NCI-H187 treated with DMSO at 0.1 percent for 48 hours (cell line): ENCODE measurements around the gene CCDC197.

Experiments
- DNase-seq: peaks from one replicate; lab custom pipeline; 2025; lab: John Stamatoyannopoulos, UW

The CCDC197 gene

DNA sequence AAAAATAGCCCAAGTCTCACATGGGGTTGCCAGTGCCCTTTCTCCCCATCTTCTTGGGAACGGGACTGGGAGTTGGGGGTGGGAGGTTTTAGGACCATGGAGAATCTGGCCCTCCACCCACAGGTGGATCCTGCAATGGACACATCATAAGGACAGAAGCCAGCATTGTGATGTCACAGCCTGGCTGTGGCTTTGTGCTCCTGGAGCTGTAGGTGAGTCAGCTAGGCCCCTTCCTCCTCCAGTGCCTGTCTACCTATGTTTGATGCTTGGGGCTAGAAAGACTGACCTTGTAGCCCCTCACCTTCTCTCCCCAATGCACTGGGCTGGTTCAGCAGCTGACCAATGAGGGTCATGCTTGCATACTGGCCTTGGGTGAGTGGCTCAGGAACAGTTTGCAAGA, at the start of gene CCDC197:
TSS of gene CCDC197 (plus strand) at position 220 of the 400 bp plus-strand sequence. CDS start 831 bp downstream, outside the sequence.
- DNase-seq: no peak

DNA sequence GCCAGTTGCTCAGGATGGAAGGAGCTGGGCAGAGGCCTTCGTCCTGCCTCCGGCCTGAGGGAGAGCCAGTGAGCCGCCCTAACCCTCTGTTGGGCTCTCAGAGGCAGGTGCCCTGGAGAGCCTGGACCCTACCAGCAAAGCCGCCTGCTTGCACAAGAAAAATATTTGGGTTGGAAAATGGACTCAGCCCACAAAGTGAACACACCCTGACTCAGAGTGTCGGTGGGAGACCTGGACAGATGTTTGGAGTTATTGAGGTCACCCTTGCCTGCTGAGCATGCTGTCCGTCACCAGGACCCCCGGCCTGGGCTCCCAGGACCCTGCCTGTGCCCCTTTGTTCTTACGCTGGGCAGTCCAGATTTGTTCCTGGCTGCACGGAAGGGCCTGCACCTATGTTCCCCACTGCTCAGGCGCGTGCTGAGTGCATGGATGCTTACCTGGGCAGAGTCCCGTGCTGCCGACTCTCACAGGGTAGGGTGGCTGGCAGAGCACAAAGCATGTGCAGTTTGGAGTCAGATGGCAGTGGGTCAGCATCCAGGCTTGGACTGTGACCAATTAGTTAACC, 47.5 kb upstream of the CCDC197 start:
- DNase-seq: no peak

DNA sequence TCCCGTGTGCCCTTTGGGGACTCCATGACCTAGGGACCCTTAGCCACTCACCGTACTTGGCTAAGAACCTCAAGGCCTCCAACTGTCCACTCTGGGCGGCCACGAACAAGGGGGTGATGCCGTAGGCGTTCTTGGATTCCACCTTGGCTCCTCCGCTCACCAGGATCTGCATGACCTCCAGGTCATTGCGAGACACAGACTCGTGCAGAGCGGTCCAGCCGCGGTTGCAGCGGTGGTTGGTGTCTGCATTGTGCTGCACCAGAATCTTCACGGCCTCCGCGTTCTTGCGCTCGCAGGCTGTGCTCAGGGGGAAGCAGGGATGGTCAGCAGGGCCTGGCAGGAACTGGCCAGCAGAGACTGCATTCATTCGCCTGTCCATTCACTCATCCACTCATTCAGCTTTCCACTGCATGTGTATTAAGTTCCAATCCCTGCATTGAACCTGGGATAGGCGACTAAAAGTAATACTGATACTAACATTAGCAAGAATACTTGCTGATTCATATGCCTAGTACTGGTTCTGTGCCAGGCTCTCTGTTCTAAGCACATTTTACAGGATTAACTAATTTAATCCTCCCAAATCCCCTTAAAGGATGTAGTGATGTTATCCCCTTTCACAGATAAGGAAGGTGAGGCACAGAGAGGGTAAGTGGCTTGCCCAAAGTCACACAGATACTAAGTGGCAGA, 46.0 kb upstream of the CCDC197 start:
- DNase-seq: no peak

DNA sequence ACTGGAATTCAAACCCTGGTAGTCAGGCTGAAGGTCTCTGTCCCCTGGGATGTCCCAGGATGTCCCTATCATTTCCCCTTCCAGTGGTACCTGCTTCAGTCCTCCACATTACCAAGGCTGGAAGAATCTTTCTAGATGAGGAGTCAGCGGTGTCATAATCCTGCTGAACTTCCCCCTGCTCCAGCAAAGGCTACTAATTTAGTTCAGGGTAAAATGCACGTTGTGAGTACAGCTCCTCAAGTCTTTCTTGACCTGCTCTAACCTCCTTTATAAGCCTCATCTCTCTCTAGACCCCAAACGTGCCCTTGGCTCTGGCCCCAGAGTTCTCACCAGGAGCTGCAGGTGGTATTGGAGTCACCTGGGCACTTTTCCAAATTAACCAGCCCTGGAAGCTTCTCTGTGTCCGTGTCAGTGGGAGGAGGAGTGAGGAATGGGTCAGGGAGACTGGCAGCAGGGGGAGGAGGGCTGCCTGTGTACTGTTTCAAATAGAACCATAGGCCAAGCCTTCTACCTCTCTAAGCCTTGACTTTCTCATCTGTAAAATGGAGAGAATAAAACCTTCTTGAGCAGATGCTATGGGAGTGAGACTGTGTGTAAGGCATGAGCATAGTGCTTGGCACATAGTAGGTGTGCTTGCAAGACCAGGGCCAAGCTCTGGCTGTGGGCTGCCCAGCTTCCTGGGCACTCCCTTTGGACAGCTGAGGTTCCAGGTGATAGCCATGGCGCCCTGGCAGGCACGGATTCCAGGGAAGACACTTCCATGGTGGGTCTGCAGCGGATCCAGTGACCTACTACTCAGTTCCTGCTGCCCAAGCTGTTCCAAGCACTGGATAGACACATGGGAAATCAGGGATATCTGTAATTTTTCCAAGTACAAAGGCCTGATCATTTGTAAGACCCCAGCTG, 45.2 kb upstream of the CCDC197 start:
- no peak for DNase-seq

DNA sequence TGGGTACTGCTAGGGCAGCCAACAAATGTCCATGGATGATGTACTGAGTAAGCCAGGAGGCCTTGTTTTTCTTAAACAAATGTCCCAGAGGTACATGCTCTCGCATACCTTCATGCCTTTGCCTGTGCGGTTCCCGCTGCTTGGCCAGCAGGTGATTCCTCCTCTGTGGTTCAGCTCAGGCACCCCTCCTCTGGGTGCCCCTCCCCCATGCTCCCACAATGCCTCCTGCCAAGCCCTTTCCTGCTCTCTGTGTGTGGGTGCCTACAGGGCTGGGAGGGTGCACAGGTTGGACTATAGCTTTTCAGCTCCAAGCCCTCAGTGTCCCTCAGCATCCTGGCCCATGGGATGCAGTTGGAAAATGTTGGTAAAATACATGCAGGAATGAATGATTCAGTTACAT, 44.3 kb upstream of the CCDC197 start:
- no peak for DNase-seq

DNA sequence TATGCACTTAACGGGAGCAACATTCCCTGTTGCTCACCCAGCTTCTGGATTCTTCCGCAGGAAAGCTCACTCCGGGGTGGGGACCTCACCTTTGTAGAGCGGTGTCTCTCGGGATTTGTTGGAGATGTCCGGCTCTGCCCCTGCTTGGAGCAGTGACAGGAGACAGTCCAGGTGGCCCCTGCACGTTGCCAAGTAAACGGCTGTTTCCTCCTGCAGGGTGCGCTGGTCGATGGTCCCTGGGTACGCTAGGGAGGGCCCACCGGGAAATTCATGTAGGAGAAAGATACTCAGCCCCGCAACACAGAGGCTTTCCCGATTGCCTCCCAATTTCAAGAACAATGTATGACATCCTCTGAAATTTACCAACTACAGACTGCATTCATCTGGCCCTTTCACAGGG, 43.8 kb upstream of the CCDC197 start:
- DNase-seq: no peak

DNA sequence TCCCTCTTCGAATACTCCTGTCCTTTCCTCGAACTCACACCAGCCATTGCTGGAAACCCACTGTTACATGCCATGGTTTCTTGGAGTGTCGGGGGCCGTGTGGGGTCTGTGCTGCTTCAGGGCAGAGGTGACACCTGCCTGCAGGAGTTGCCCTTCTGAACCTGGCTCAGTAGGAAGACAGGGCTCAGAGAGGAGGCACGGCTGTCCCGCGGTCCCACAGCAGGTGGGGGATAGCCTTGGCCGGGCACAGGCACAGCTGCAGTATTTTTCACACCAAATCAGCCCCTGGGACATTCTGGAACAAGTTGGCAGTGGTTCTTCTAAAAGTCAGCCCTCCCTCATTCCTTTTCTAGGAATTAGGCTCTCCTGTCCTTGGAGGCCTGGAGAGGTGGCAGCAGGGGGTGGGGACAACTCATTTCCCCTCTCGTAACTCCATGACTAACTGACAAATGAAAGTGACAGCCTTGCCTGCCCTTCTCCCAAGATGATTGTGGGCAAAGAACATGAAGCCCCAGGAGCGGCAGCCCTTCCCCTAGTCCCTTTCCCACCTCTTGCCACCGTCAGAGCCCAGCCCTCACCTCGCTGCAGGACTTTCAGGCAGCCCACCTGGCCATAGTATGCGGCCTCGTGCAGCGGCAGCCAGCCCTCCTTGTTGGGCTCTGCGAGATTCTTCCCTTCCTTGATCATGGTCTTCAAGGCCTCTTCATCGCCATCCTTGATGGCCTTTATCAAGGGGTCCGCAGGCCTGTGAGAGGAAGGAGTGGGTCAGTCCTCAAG, 43.2 kb upstream of the CCDC197 start:
- no peak for DNase-seq

DNA sequence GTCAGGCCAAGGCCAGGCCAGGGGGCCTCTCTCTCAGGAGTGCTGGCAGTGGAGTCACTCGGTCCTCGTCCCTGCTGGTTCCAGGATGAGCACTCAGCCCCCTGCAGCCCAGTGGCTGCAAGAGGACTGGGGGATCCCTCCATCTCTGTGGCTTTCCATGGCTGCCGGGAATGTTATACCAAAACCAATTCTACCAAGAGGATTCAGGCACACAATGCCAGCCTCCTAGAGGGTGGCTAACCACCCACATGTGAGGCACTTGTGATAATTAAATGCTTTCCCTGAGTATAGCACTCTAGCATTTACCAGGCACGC, 42.6 kb upstream of the CCDC197 start:
- DNase-seq: no peak

DNA sequence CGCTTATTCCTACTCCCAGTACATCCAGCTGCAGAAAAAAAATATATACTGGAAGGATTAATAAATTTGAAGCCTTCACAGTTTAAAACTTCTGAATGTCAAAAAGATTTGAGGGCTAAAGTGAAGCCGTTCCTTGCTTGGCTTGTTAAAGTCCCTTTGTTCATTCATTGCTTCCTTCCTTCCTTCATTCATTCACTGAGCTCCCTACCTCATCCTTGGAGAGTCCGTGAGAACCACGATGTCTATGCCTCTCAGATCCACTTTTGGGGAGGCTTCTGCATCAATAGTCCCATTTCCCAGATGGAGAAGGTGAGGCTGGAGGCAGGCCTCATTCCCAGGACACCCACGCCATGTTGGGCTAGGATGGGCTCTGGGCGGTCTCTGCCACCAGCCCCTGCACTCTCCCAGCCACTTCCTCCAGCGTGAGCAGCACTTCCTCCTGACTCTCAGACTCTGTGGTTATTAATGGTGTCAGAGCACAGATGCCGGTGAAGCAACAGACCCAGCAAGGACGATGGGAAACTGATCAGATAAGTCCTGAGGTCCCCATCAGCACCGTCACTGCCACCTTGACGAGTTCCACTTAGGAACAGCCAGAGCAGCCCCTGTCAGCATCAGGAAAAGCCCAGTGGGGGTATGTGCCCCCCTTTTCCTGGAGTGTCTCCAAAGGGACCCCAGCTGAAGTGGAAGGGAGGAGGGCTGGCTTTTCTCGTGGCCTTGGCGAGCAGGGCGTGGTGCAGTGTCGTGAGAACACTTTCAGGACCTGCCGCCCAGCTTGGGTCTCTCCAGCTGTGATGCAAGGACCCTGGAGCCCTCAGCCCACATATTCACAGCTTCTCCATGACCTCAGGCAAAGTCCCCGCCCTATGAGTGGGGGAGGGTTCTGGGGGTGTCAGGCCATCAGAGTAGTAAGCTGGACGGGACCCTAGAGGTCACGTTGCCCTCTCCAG, 41.9 kb upstream of the CCDC197 start:
- DNase-seq: no peak

DNA sequence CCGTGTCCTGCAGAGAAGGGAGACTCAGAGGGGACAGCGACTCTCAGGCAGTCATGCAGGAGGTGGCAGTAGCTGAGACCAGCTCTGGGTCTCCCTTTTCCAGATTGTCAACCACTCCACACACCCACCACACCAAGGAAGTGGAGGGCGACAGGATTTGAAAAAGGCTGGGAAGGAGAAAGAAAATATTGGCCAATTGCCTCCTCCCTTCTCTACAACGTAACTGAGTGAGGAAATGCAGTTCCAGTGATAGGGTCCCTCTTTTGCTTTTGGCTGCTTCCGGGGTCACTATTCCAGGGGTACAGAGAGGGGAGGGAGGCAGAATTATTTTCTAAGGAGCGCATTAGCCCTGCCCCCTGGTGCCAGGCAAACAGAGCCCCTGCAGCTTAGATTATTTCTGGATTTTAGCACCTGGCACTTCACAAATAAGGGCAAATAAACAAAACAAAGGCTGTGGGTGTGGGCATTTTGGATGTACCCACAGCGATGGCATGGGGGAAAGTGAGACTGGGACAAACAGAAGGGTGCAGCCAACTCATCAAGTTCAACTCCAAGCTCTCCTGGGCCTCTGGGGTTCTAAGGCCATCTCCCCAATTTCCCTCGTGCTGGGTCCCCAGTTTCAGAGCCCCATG, 41.1 kb upstream of the CCDC197 start:
- DNase-seq: no peak

DNA sequence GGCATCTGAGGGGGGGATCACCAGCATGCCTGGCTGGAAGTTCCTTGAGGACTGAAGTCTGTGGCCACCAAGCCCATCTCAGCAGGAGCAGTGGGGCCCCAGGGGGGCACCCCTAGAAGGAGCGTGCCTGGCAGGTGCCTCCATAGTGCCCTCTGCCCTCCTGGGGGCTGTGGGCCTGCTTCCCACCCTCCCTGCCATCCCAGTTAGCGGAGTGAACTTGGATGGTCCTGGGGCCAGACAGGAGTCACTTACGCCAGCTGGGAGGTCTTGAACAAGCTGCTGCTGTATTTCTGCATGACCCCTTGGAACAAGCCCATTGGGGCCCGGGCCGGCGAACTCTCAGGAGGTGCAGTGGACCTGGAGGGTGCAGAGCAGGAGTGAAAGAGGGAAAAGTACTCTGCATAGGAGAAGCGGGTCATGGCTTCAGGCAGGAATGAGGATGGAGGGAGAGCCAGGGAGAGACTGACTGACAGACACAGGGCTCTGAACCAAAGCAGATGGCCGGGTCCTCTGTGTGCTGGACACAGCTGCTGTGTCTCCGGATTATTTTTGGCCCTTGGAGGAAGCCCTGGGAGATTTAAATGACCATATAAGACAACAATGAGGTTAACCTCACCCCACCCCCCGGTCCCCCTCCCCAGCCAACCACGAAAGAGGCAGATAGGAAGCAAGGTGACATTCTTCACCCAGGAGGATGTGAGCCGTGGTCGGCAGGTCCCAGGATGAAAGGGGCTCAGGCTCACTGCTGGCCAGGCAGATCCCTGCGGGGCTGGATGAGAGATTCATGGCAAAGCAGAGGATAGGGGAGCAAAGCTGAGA, 40.4 kb upstream of the CCDC197 start:
- DNase-seq: no peak

DNA sequence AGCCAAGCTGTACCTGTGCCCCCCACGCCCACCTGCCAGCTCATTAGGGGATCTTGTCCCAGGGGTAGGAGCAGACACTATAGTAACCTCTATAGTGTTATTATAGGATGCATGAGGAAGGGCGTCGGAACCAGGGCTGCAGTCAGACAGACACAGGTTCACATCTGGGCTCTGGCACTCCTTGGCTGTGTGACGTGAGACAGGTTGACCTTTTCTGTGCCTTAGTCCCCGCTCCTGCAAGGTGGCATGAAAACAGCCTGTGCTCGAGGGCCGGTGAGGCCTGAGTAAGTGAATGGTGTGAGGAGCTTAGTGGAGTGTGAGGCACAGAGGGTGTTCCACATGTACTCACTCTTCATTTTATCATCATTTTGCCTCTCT, 39.8 kb upstream of the CCDC197 start:
- no peak for DNase-seq

DNA sequence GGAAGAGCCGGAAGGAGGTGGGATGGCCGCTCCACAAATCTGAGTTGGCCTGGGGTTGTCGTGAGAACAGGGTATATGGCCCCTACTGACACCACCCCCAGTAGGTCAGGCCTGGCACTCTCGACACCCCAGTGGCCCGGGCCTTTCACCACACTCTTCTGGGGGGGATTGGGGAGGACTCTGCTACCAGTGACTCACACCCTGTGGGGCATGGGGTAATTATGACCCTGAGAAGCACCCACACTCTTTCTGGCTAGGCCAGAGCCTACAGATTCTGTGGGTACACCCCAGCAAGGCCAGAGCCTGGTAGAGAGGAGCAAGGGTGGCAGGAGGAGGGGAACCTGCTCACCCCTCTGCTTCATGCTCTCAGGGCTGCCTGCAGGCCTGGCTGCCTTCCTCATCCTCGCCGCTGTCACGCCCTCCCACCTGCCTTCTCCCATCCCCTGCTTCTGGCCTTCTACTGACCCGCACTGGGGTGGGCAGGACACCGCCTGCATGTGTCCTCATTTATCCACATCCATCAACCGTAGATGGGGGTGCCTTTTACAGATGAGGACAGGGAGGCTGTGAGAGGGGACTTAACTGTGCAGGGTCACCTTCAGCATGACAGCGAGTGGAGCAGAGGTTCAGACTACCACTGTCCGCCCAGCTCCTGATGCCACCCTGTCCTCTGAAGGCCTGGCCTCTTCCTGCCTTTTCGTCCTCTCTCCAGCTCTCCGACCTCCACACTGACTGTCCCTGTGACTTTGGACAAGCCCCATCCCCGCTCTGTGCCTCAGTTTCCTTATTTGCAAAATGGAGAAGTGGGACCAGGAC, 39.1 kb upstream of the CCDC197 start:
- no peak for DNase-seq

DNA sequence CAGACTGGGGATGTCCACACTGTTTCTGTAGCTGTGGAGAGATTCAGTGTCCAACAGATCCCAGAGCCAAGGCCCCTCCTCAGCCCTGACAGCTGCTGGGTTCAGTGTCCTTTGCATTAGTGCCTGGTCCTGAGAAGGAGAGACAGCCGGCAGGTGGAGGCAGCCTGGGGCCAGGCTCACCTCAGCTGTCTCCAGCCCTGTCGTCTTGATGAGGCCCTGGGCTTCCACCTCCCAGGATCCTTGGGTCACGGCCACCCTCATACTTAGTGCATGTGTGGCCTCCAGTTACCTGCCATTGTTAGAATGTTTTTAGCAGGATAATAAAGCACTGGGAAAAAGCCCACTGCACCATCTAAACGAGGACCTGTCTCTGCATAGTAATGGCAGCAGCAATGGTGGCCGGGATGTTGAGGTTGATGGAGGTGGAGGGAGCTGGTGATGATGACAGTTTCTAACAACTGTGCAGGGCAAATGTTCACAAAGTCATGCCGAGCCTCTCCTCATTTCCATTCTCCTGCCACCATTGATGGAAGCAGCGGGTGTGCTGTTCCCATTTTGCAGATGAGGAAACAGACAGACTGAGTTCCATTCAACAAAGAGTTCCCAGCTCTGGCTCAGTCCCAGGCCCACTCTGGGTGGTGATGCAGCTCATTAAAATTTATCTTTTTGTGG, 38.4 kb upstream of the CCDC197 start:
- no peak for DNase-seq

DNA sequence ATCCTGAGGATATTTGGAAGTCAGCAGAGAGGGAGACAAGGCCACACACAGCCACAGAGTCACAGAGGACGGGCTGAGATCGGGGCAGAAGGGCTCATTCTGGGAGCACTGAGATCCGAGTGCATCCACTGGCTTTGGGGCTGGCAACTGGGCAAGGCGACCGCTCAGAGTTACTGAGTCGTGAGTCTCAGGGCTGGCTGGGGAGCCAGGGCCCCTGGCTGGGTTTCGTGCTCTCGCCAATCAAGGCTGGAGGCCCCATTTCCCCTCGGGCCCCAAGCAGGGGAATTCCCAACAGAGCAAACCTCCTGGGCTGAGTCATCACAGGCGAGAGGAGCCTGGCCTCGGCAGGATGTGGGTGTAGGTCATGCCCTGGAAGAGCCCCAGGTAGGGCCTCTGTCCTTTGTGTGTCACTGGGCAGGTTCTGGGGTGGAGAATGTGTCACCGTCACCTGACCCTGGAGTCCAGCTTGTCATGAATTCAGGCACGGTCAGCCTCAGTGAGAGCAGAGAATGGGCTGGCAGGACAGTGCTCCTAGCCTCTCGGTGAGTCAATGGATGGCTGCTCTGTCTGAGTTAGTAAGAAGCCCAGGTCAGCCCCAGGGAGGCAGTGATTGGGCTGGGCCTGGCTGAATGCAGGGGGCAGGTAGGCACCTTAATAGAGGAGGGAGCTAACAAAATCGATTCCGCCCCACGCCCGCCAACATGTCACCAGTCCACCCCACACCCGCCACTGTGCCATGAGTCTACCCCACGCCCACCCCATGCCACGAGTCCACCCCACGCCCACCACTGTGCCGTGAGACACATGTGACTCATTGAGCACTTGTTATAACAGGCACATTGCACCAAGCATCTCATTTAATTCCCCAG, 37.6 kb upstream of the CCDC197 start:
- no peak for DNase-seq

DNA sequence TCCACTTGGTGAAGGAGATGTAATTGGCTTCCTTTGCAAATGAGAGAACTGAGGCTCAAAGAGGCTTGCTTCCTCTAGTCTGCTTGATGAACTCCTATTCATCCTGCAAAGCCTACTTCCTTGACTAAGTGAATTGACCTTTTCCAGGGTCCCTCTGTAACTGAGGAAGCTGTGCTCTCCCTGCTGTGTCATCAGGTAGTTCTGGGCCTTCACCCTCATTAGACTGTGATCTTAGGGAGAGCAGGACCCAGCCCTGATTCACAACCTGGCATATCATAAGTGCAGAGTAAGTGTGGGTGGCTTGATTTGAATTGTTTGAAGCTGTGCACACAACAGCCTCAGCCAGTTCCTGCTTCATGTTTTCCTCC, 37.0 kb upstream of the CCDC197 start:
- DNase-seq: no peak

DNA sequence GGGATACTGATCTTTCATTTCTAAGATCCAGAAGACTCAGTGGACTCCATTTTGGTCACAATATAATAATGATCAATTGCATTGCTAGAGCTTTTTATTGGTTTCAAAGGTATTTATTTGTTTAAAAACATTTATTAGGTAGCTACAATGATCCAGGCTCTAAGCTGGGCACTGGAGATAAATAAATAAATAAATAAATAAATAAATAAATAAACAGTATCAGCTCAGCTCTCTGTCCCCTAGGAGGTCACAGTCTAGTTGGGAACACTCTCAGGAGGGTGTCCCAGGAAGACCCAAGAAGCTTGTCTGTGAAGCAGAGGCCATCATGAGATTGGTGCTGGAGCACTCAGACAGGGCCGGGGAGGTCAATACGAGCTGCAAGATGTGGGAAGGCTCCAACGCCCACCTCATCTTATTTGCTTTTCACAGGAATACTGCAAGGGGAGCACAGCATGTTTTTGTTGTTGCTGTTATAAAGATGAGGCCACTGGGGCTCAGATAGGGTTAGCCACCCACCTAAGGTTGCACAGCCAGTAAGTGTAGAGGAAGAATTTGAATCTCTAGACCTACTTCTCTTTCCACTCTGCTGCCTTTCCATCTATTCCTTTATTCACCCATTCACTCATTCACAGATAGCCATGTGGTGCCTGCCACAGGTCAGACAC, 36.2 kb upstream of the CCDC197 start:
- DNase-seq: no peak
